ENCODE measurements around the gene NFX1. TPM values are rescaled to one million over a fixed set of nuclear protein-coding genes. Genes with fewer than 3 reads are reported as not detected.
A peak's percentile ranks its signal among the peaks of the same experiment; 100 is the strongest.

Gene NFX1
- total and polyA plus RNA-seq, 4 donors, result 24.1 to 30.4 (median 27.7) TPM

GRCh38 chr9:33264473-33265177 lies 25.7 kb upstream of the NFX1 start, which contains the start of the genes BAG1 and CHMP5:
Gene BAG1, minus strand, starts transcription at chr9:33264708.
Gene CHMP5, plus strand, starts transcription at chr9:33265049. Its CDS starts 30 bp downstream, at chr9:33265079.
- peak; percentile 87 to 100 (median 98) for DNase-seq (ENCODE audit: low read depth in 4 of 6, low spot score in 6 of 6)
- Histone ChIP-seq H3K27ac (ENCODE audit: low read depth, low read length) (peak within 1 kb of the TSS; percentile 51), H3K9me3 (ENCODE audit: control insufficient read depth, insufficient read depth, low read length) (no peaks in the 10 kb centered on the region), H3K4me1 (ENCODE audit: control insufficient read depth, insufficient read depth, low read length) (peaks cover 23% of the 10 kb centered on the region), H3K36me3 (ENCODE audit: control insufficient read depth, insufficient read depth, low read length) (peaks cover 20% of the 10 kb centered on the region), H3K4me3 (ENCODE audit: low read depth, low read length) (peak within 1 kb of the TSS; percentile 90), H3K27me3 (ENCODE audit: control insufficient read depth, insufficient read depth, low read length) (no peaks in the 10 kb centered on the region)
- under 1% methylated on average over 67 of the region's 67 CpGs for WGBS (ENCODE audit: insufficient coverage)

- Histone ChIP-seq H3K4me1 (ENCODE audit: control insufficient read depth, insufficient read depth, low read length) (peaks cover 23% of the 10 kb centered on the region), H3K36me3 (ENCODE audit: control insufficient read depth, insufficient read depth, low read length) (peaks cover 18% of the 10 kb centered on the region), H3K4me3 (ENCODE audit: low read depth, low read length) (peak overlapping the region; percentile 90), H3K9me3 (ENCODE audit: control insufficient read depth, insufficient read depth, low read length) (no peaks in the 10 kb centered on the region), H3K27ac (ENCODE audit: low read depth, low read length) (peak overlapping the region; percentile 45), H3K27me3 (ENCODE audit: control insufficient read depth, insufficient read depth, low read length) (no peaks in the 10 kb centered on the region)
- peak in 1 of 6 donors; percentile 5 for DNase-seq (ENCODE audit: low read depth in 4 of 6, low spot score in 6 of 6)
- WGBS (ENCODE audit: insufficient coverage), result 14% methylated on average over 11 of the region's 13 CpGs
Measured at GRCh38 chr9:33265211-33265865, 25.0 kb upstream of the NFX1 start.

- Histone ChIP-seq H3K9me3 (ENCODE audit: control insufficient read depth, insufficient read depth, low read length) (no peaks in the 10 kb centered on the region), H3K27ac (ENCODE audit: low read depth, low read length) (no peak overlapping the region), H3K27me3 (ENCODE audit: control insufficient read depth, insufficient read depth, low read length) (no peaks in the 10 kb centered on the region), H3K4me1 (ENCODE audit: control insufficient read depth, insufficient read depth, low read length) (peaks cover 23% of the 10 kb centered on the region), H3K36me3 (ENCODE audit: control insufficient read depth, insufficient read depth, low read length) (peaks cover 17% of the 10 kb centered on the region), H3K4me3 (ENCODE audit: low read depth, low read length) (no peak overlapping the region)
- DNase-seq (ENCODE audit: low read depth in 4 of 6, low spot score in 6 of 6), result no peak
Measured at GRCh38 chr9:33267151-33267767, 23.1 kb upstream of the NFX1 start.

- H3K27me3 ChIP-seq (ENCODE audit: control insufficient read depth, insufficient read depth, low read length), result no peaks in the 10 kb centered on the region
- H3K36me3 ChIP-seq (ENCODE audit: control insufficient read depth, insufficient read depth, low read length), result peaks cover 33% of the 10 kb centered on the region
- H3K27ac ChIP-seq (ENCODE audit: low read depth, low read length), result no peak overlapping the region
- no peak for DNase-seq (ENCODE audit: low read depth in 4 of 6, low spot score in 6 of 6)
- no peak overlapping the region for H3K4me3 ChIP-seq (ENCODE audit: low read depth, low read length)
- WGBS (ENCODE audit: insufficient coverage), result no CpG with 5 or more reads among the region's 3 CpGs
- no peaks in the 10 kb centered on the region for H3K9me3 ChIP-seq (ENCODE audit: control insufficient read depth, insufficient read depth, low read length)
- peaks cover 11% of the 10 kb centered on the region for H3K4me1 ChIP-seq (ENCODE audit: control insufficient read depth, insufficient read depth, low read length)
Measured at GRCh38 chr9:33270146-33270545, 20.2 kb upstream of the NFX1 start.

- Histone ChIP-seq H3K27me3 (ENCODE audit: control insufficient read depth, insufficient read depth, low read length) (no peaks in the 10 kb centered on the region), H3K4me3 (ENCODE audit: low read depth, low read length) (no peak overlapping the region), H3K27ac (ENCODE audit: low read depth, low read length) (no peak overlapping the region), H3K9me3 (ENCODE audit: control insufficient read depth, insufficient read depth, low read length) (no peaks in the 10 kb centered on the region), H3K4me1 (ENCODE audit: control insufficient read depth, insufficient read depth, low read length) (no peaks in the 10 kb centered on the region), H3K36me3 (ENCODE audit: control insufficient read depth, insufficient read depth, low read length) (peaks cover 41% of the 10 kb centered on the region)
- no CpG with 5 or more reads among the region's 1 CpG for WGBS (ENCODE audit: insufficient coverage)
- DNase-seq (ENCODE audit: low read depth in 4 of 6, low spot score in 6 of 6), result no peak
Measured at GRCh38 chr9:33272061-33272460, 18.3 kb upstream of the NFX1 start.

GRCh38 chr9:33273266-33273971 lies 16.9 kb upstream of the NFX1 start:
- Histone ChIP-seq H3K4me1 (ENCODE audit: control insufficient read depth, insufficient read depth, low read length) (no peaks in the 10 kb centered on the region), H3K27ac (ENCODE audit: low read depth, low read length) (no peak overlapping the region), H3K36me3 (ENCODE audit: control insufficient read depth, insufficient read depth, low read length) (peaks cover 48% of the 10 kb centered on the region), H3K4me3 (ENCODE audit: low read depth, low read length) (no peak overlapping the region), H3K9me3 (ENCODE audit: control insufficient read depth, insufficient read depth, low read length) (no peaks in the 10 kb centered on the region), H3K27me3 (ENCODE audit: control insufficient read depth, insufficient read depth, low read length) (no peaks in the 10 kb centered on the region)
- WGBS (ENCODE audit: insufficient coverage), result no CpG with 5 or more reads among the region's 3 CpGs
- DNase-seq (ENCODE audit: low read depth in 4 of 6, low spot score in 6 of 6), result no peak

- DNase-seq (ENCODE audit: low read depth in 4 of 6, low spot score in 6 of 6), result no peak
- no peaks in the 10 kb centered on the region for H3K4me1 ChIP-seq (ENCODE audit: control insufficient read depth, insufficient read depth, low read length)
- H3K4me3 ChIP-seq (ENCODE audit: low read depth, low read length), result no peak overlapping the region
- no peaks in the 10 kb centered on the region for H3K27me3 ChIP-seq (ENCODE audit: control insufficient read depth, insufficient read depth, low read length)
- no peak overlapping the region for H3K27ac ChIP-seq (ENCODE audit: low read depth, low read length)
- no peaks in the 10 kb centered on the region for H3K9me3 ChIP-seq (ENCODE audit: control insufficient read depth, insufficient read depth, low read length)
- WGBS (ENCODE audit: insufficient coverage), result 100% methylated on average over 1 of the region's 2 CpGs
- H3K36me3 ChIP-seq (ENCODE audit: control insufficient read depth, insufficient read depth, low read length), result peaks cover 51% of the 10 kb centered on the region
Measured at GRCh38 chr9:33273972-33274328, 16.4 kb upstream of the NFX1 start.

- 94% methylated on average over 4 of the region's 4 CpGs for WGBS (ENCODE audit: insufficient coverage)
- Histone ChIP-seq H3K4me3 (ENCODE audit: low read depth, low read length) (no peak overlapping the region), H3K9me3 (ENCODE audit: control insufficient read depth, insufficient read depth, low read length) (no peaks in the 10 kb centered on the region), H3K4me1 (ENCODE audit: control insufficient read depth, insufficient read depth, low read length) (no peaks in the 10 kb centered on the region), H3K27ac (ENCODE audit: low read depth, low read length) (no peak overlapping the region), H3K36me3 (ENCODE audit: control insufficient read depth, insufficient read depth, low read length) (peaks cover 53% of the 10 kb centered on the region), H3K27me3 (ENCODE audit: control insufficient read depth, insufficient read depth, low read length) (no peaks in the 10 kb centered on the region)
- no peak for DNase-seq (ENCODE audit: low read depth in 4 of 6, low spot score in 6 of 6)
Measured at GRCh38 chr9:33277484-33277883, 12.8 kb upstream of the NFX1 start.

GRCh38 chr9:33285502-33285901 lies 4.8 kb upstream of the NFX1 start:
- no peak for DNase-seq (ENCODE audit: low read depth in 4 of 6, low spot score in 6 of 6)
- Histone ChIP-seq H3K27me3 (ENCODE audit: control insufficient read depth, insufficient read depth, low read length) (no peaks in the 10 kb centered on the region), H3K4me1 (ENCODE audit: control insufficient read depth, insufficient read depth, low read length) (peaks cover 12% of the 10 kb centered on the region), H3K4me3 (ENCODE audit: low read depth, low read length) (no peak overlapping the region), H3K9me3 (ENCODE audit: control insufficient read depth, insufficient read depth, low read length) (no peaks in the 10 kb centered on the region), H3K36me3 (ENCODE audit: control insufficient read depth, insufficient read depth, low read length) (peaks cover 6% of the 10 kb centered on the region), H3K27ac (ENCODE audit: low read depth, low read length) (no peak overlapping the region)
- WGBS (ENCODE audit: insufficient coverage), result no CpG with 5 or more reads among the region's 5 CpGs

All from spinal cord (tissue), 10 donors.